Measurements from ENCODE around the gene BRWD1.
A peak's percentile ranks its signal among the peaks of the same experiment; 100 is the strongest.

- no peak for TF ChIP-seq CTCF (IDR thresholded peaks at IDR 0.05)
- TF ChIP-seq POLR2A (IDR thresholded peaks at IDR 0.05), result peak; percentile 24 to 76
Measured at GRCh38 chr21:39183272-39184049, 130.0 kb downstream of the BRWD1 start, which contains the start of gene PSMG1.
